MG63 (cell line): ENCODE data around the gene CBFA2T3. TPM values are rescaled to one million over a fixed set of nuclear protein-coding genes. Genes with fewer than 3 reads are reported as not detected.

ENCODE experiments used
- DNase-seq: peaks from one replicate; pipeline ENCODE4 v3.0.0-alpha.2; 2020
- H3K27me3 ChIP-seq: fragments of 250-450 bp; sonication (Bioruptor Pico); 2 replicates; pipeline ENCODE4 v1.5.1; 2020; ENCODE audit warnings: mild to moderate bottlenecking, moderate library complexity
- H3K36me3 ChIP-seq: fragments of 250-450 bp; sonication (Bioruptor Pico); 2 replicates; pipeline ENCODE4 v1.5.1; 2020; ENCODE audit warnings: mild to moderate bottlenecking, moderate library complexity
- H3K4me3 ChIP-seq: fragments of 250-450 bp; sonication (Bioruptor Pico); 2 replicates; pipeline ENCODE4 v1.5.1; 2020; ENCODE audit warnings: mild to moderate bottlenecking, moderate library complexity
- H3K9me3 ChIP-seq: fragments of 250-450 bp; sonication (Bioruptor Pico); 2 replicates; pipeline ENCODE4 v1.5.1; 2020; ENCODE audit warnings: mild to moderate bottlenecking, moderate library complexity
- total RNA-seq: library from RNA; depleted of rRNA; stranded (reverse); fragments of >200 nt; shearing (Covaris generic); gene quantifications from 2 replicates; pipeline ENCODE4 v1.2.3, GENCODE V29; 2014; ENCODE audit warnings: low replicate concordance; rRNA removed

The CBFA2T3 gene
- total RNA-seq, 1 experiment from 2014 or later, result not detected

- Histone ChIP-seq H3K27me3 (no peaks in the 10 kb centered on the region), H3K36me3 (no peaks in the 10 kb centered on the region), H3K4me3 (no peak overlapping the region), H3K9me3 (no peaks in the 10 kb centered on the region)
- DNase-seq, result no peak
Observed at GRCh38 chr16:88835383-88835782, 141.6 kb downstream of the CBFA2T3 start.

- Histone ChIP-seq H3K4me3 (no peak overlapping the region), H3K9me3 (no peaks in the 10 kb centered on the region), H3K36me3 (no peaks in the 10 kb centered on the region), H3K27me3 (no peaks in the 10 kb centered on the region)
- no peak for DNase-seq
Observed at GRCh38 chr16:88834670-88835069, 142.3 kb downstream of the CBFA2T3 start.

DNA sequence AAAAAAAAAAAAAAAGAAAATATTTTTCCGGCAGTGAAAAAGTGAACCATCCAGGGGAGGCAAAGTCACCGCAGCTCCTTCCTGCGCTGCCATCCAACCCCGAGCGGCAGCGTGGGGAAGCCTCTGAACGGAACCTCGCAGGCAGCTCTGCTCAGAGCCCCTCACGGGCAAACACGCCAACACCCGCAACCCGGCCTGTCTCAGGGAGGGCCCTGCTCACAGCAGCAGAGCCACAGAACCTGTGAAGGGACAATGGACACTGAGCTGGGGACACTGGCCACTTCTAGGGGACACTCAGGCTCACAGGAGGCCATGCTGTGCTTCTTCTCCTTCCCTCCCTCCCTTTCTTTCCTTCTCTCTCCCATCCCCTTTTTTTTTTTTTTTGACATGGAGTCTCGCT lies 143.9 kb downstream of the CBFA2T3 start:
- Histone ChIP-seq H3K9me3 (no peaks in the 10 kb centered on the region), H3K36me3 (no peaks in the 10 kb centered on the region), H3K4me3 (no peak overlapping the region), H3K27me3 (no peaks in the 10 kb centered on the region)
- no peak for DNase-seq

GRCh38 chr16:88831838-88832237 lies 145.2 kb downstream of the CBFA2T3 start:
- no peak for DNase-seq
- H3K4me3 ChIP-seq, result no peak overlapping the region
- no peaks in the 10 kb centered on the region for H3K36me3 ChIP-seq
- no peaks in the 10 kb centered on the region for H3K27me3 ChIP-seq
- H3K9me3 ChIP-seq, result no peaks in the 10 kb centered on the region

- Histone ChIP-seq H3K9me3 (no peaks in the 10 kb centered on the region), H3K27me3 (no peaks in the 10 kb centered on the region), H3K4me3 (no peak overlapping the region), H3K36me3 (no peaks in the 10 kb centered on the region)
- DNase-seq, result no peak
Observed at GRCh38 chr16:88830783-88831182, 146.2 kb downstream of the CBFA2T3 start.

GRCh38 chr16:88830258-88830657 lies 146.7 kb downstream of the CBFA2T3 start:
- DNase-seq, result no peak
- Histone ChIP-seq H3K27me3 (no peaks in the 10 kb centered on the region), H3K4me3 (no peak overlapping the region), H3K9me3 (no peaks in the 10 kb centered on the region), H3K36me3 (no peaks in the 10 kb centered on the region)

GRCh38 chr16:88828711-88829110 lies 148.3 kb downstream of the CBFA2T3 start:
- H3K36me3 ChIP-seq, result no peaks in the 10 kb centered on the region
- no peak overlapping the region for H3K4me3 ChIP-seq

DNA sequence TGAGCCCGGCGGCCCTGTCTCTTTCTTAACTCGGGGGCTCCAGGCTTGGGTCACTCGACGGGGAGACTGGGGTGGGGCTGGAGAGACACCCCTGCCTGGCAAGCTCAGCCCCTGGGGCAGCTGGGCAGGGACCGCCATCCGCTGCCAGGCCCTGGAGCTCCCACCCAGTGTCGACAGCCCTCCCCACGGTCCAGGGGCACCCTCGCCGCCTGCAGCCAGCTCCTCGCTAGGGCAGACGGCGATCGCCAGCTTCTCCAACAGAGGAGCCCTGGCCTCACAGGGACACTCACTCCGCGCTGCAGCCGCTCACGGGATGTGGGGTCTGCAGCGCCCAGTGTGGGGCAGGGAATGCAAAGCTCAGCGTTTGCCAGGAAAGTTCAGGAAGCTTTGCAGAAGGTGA lies 149.3 kb downstream of the CBFA2T3 start:
- H3K27me3 ChIP-seq, result no peaks in the 10 kb centered on the region
- no peak for DNase-seq
- H3K4me3 ChIP-seq, result no peak overlapping the region
- no peaks in the 10 kb centered on the region for H3K36me3 ChIP-seq
- no peaks in the 10 kb centered on the region for H3K9me3 ChIP-seq

More at GRCh38 chr16:88828711-88829110, 148.3 kb downstream of the CBFA2T3 start:
- no peak for DNase-seq
- Histone ChIP-seq H3K27me3 (no peaks in the 10 kb centered on the region), H3K9me3 (no peaks in the 10 kb centered on the region)

GRCh38 chr16:88826070-88826840 lies 150.8 kb downstream of the CBFA2T3 start:
- H3K4me3 ChIP-seq, result no peak overlapping the region
- no peaks in the 10 kb centered on the region for H3K36me3 ChIP-seq
- no peaks in the 10 kb centered on the region for H3K9me3 ChIP-seq
- no peaks in the 10 kb centered on the region for H3K27me3 ChIP-seq
- no peak for DNase-seq

DNA sequence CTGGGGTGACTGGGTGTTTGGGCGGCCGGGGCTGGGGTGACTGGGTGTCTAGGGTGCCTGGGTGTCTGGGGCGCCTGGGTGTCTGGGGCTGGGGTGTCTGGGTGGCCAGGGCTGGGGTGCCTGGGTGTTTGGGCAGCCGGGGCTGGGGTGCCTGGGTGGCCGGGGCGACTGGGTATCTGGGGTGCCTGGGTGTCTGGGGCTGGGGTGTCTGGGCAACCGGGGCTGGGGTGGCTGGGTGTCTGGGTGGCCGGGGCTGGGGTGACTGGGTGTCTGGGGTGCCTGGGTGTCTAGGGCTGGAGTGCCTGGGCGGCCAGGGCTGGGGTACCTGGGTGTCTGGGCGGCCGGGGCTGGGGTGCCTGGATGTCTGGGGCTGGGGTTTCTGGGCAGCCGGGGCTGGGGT lies 151.9 kb downstream of the CBFA2T3 start:
- Histone ChIP-seq H3K9me3 (no peaks in the 10 kb centered on the region), H3K36me3 (no peaks in the 10 kb centered on the region), H3K27me3 (no peaks in the 10 kb centered on the region), H3K4me3 (no peak overlapping the region)
- no peak for DNase-seq

Other genes starting within 250 kb of the CBFA2T3 start
- 77.6 and 88.5 TPM in 2 replicates for gene PIEZO1, start 192.0 kb downstream of the CBFA2T3 start, total RNA-seq
- 9.3 and 14.3 TPM in 2 replicates for gene CDT1, start 173.4 kb downstream of the CBFA2T3 start, total RNA-seq
- gene APRT, start 165.3 kb downstream of the CBFA2T3 start, total RNA-seq, result 290 and 307 TPM in 2 replicates
- gene GALNS, start 120.3 kb downstream of the CBFA2T3 start, total RNA-seq, result 8.8 and 11.3 TPM in 2 replicates
- gene TRAPPC2L, start 120.1 kb downstream of the CBFA2T3 start, total RNA-seq, result 34.4 and 35.6 TPM in 2 replicates
- not detected in 2 replicates for gene PABPN1L, start 110.5 kb downstream of the CBFA2T3 start, total RNA-seq
- gene ACSF3, start 116.6 kb upstream of the CBFA2T3 start, total RNA-seq, result 11.0 and 21.8 TPM in 2 replicates
- 1.3 and 4.4 TPM in 2 replicates for gene CDH15, start 194.5 kb upstream of the CBFA2T3 start, total RNA-seq
- gene SLC22A31, start 223.3 kb upstream of the CBFA2T3 start, total RNA-seq, result 0.39 and 0.72 TPM in 2 replicates
- gene ZNF778, start 240.5 kb upstream of the CBFA2T3 start, total RNA-seq, result 1.8 and 5.1 TPM in 2 replicates